Measurements from ENCODE around the gene KCTD7.
"Not testable (repeated sequence)": the region's sequence is repeated elsewhere in the genome, so short reads cannot be mapped to it uniquely, and the experiment has no call there.

Gene KCTD7

DNA sequence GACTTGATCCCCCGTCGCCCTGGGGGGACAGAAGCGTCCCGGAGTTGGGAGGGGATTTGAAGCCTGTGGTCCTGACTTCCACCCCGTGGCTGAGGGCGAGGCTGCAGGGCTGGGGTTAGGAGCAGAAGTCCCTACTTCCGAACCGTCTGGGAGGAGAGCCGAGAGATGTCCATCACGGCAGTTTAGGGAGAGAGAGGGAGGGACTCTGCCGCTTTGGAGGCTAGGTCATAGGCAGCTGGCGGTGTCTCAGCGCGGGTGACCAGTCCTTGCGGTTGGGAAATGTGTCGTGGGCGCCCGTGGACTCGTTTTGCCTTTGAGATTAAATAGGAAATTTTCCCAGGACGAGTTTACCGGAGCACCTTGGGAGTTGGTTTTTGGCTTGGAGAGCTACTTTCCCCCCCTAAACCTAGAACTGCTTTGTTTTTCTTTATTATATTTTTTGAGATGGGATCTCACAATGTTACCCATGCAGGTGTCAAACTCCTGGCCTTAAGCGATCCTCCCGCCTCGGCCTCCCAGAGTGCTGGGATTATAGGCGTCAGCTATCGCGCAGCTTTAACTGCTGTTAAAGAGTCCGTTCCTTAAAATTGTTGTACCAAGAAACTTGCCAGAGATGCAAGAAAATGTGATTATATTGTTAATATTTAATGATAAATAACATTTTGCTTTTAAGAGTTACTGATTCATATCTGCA is 26.6 kb downstream of the KCTD7 start:
- not testable (repeated sequence) for DNase-seq

GRCh38 chr7:66655826-66656485 is 27.3 kb downstream of the KCTD7 start:
- not testable (repeated sequence) for DNase-seq

GRCh38 chr7:66657798-66658197 is 29.1 kb downstream of the KCTD7 start:
- no peak for DNase-seq

DNA sequence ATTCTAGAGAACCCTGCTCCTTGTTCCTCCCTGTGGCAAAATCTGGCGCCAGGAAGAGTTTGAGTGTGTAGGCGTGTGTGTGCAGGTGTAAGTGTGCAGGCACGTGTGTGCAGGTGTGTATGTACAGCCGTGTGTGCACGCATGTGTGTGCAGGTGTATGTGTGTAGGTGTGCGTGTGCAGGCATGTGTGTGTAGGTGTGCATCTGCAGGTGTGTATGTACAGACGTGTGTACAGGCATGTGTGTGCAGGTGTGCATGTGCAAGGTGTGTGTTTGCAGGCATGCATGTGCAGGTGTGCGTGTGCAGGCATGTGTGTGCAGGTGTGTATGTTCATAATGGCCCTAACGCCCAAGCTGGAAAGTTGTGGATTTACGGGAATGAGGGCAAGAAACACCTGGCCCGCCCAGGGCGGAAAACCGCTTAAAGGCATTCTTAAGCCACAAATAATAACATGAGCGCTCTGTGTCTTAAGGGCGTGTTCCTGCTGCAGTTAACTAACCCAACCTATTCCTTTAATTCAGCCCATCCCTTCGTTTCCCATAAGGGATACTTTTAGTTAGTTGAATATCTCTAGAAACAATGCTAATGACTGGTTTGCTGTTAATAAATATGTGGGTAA is 34.1 kb downstream of the KCTD7 start:
- no peak for DNase-seq

DNA sequence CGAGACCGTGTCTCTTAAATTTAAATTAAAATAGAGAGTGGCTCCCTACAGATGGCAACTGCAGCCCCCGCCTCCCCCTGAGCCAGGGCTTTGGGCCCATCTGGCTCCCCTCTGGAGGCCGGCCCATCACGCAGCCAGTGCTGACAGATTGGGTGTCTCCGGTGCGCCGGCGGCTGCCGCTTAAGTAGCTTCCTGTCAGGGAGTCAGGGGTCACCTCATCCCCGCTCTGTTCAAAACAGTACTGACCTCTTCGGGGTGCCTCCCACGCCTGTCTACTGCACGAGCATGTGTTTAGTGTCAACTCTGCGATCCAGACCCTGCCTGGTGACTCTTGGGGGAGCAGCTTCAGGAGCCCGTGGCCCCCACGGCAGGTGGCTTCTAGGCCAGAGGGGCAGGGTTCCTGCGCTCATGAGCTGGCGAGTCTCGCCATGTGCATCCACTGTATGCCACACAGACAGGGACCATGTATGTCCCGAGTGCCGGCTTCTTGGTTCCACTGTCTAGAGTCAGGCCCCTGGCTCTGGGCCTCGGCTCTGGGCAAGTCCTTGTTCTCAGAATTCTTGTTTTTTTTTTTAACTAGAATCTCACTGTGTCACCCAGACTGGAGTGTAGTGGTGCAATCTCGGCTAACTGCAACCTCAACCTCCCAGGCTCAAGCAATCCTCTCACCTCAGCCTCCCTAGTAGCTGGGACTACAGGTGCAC is 36.1 kb downstream of the KCTD7 start:
- DNase-seq = no peak

DNA sequence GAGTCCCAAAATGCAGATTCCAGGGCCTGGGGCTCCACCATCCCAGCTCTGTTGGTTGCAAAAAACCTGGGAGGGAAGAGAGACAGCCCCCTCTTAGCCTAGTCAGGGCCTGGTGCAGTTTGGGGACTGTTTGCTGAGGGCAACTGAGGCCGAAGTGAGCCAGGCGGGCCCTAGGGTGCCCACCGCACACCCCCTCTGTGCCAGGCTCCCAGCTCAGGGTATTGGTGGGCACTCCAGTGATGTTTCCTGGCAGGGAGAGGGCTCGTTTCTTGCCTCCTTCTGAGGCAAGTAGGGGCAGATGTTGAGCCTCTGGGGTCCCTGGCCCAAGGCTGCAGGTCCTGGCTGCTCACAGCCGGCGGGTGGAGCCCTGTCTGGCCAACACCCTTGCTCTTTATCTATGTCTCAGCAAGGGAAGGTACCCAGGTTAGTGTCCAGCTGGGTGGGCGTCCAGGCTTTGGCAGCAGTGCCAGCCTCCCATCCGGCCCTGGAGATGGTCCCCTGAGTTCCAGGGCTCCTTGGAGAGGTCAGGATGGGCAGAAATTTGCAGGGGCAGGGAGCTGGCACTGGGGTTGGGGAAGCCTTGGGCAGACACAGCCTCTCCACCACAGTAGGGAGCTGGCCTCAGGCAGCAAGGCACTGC is 37.8 kb downstream of the KCTD7 start:
- no peak for DNase-seq

DNA sequence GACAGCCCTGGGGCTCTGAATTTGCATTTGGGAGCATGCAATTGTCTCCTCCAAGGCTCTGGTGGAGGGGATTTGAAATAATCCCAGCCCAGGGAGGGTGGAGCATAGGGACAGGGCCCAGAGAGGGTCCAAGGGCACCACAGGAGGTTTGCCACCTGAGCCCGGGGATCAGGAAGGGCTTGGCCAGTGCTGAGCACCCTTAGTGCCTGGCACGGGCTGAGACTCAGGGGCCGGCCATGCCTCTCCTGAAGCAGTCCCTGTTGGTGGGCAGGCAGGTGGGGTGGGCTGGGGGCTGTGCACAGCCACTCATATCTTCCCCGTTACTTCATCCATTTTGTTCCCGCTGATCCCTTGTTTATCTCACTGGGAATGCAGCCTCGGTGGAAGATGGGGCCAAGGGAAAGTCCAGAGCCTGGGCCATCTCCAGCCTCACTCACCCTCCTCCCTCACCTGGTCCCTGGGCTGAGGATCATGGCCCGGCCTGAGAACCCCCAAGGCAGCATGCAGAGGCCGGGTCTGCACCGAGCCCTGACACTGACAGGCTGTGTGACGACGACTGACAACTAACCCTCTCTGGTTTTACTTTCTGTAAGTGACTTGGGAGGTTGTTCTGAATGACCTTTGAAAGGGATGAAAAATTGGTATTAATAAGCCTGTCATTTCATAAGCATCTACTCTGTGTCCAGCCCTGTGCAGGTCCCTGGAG is 38.5 kb downstream of the KCTD7 start:
- no peak for DNase-seq

DNA sequence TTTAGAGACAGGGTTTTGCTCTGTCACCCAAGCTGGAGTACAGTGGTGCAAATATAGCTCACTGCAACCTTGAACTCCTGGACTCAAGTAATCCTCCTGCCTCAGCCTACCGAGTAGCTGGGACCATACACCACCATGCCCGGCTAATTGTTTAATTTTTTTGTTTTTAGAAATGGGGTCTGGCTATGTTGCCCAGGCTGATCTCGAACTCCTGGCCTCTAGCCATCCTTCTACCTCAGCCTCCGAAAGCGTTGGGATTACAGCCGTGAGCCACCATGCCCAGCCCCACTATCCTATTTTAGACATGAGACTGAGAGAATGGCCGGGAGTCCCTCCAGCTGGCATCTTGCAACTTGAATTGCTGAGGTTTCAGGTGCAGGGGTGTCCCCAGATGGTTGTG is 39.4 kb downstream of the KCTD7 start:
- DNase-seq = no peak

- no peak for DNase-seq
These were observed 40.0 kb downstream of the KCTD7 start for GRCh38 chr7:66668677-66669076.

GRCh38 chr7:66669088-66669487 is 40.4 kb downstream of the KCTD7 start:
- no peak for DNase-seq

- DNase-seq = no peak
These were observed 40.8 kb downstream of the KCTD7 start for GRCh38 chr7:66669496-66669895.

- no peak for DNase-seq
These were observed 42.4 kb downstream of the KCTD7 start for GRCh38 chr7:66671034-66671433.

GRCh38 chr7:66671486-66671885 is 42.8 kb downstream of the KCTD7 start:
- DNase-seq = not testable (repeated sequence)

DNA sequence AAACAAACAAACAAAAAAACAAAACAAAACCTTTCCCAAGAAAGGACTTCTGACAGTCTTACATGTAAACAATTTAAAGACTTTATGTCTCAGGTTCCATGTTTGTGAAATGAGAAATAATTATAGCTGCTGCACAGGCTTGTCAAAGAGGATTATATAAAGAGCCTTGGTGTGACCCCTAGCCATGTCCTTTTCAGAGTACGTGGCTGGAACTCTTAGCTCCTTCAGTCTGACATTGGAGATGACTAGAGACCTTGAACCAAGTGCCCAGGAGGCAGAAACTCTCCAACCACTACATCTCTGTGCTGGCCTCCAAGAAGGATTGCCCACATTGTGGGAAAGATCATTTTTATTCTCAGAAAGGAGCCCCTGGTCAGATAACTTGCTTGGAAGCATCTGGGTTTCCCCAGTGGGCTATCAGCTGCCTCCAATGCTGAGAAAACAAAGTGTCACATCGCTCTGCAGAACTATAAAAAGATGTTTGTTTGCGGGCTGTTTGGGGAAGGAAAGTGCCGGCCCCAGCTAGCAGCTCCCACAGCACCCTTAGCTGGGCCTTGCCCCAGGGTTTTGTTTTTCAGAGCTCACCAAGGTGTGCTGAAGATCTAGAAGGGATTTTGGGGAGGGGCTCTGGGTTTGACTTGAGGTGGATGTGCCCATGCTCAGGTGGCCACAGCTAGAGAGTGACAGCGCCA is 43.9 kb downstream of the KCTD7 start:
- not testable (repeated sequence) for DNase-seq

DNA sequence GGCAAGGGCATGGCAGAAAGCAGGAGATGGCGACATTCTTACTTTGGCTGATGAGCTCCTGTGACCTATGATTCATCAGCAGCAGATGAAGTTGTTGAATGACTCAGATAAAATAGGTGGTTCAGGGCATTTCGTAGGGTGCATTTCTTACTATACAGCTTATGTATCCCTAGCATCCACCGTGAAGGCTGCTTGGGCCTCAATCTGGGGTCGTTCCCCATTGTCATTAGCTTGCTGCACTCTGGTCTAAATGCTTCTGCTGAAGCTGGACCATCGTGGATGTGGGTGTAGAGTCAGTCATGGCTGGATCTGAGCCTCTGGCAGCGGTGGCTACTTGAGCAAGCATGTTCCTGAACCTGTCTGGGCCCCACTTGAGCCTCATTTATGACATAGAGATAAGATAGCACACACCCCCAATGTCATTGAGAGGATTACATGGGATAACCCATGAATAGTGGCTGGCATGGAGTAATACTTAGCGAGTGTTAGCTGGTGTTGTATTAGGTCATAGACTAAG is 44.5 kb downstream of the KCTD7 start:
- not testable (repeated sequence) for DNase-seq

DNA sequence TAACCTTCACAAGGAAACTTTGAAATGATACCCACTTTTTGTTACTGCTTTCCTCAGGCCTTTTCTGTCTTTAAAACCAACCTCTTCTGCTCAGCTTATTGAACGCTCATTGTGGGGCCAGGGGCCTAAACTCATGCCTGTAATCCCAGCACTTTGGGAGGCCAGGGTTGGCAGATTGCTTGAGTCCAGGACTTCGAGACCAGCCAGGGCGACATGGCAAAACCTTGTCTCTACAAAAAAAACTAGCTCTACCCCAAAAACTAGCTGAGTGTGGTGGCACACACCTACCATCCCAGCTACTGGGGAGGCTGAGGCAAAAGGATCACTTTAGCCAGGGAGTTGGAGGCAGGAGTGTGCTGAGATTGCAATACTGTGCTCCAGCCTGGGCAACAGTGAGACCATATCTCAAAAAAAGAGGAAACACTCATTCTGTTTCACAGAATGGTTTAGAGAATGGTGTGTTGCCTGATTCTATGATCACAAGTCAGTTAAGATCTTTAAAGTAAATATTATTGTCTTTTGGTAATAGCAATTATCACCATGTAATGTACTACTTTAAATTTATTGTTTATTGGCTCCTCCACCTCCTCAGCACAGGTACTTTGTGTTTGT is 51.1 kb downstream of the KCTD7 start:
- DNase-seq = no peak

DNA sequence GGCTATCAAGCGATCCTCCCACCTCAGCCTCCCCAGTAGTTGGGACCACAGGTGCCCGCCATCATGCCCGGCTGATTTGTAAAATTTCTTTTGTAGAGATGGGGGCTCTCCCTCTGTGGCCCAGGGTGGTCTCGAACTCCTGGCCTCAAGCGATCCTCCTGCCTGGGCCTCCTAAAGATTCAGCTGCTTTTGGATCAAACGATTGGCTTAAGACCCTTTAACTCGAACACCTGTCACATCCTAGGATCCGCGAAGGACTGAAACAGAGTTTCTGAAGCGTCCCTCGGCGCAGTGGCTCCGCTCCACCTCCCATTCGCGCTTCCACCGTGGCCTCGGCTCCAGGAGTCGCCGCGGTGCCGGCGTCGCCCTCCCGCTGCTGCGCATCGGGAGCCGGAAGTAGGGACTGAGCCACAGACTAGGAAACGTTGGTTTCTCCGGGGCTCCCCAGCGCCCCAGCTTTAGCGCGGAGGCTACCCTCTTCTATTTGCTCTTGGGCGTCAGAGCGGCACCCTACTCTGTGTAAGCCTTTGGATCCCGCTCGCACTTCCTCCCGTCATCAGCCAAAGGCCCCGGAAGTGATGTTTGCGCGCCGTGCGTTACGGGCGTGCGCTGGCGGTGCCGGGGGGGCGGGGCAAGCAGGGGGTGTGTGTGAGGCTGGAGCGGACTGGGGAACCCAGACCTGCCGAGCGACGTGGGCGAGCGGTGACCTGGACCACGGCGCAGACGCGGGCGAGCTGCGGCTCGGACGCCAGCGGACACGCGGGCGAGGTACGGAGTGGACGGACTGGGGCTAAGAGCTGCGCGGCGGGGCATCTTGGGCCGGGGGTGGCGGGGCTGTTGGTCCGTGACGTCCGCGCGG is 53.0 kb downstream of the KCTD7 start:
- peak; percentile 91 for DNase-seq

GRCh38 chr7:66682350-66683093 is 53.8 kb downstream of the KCTD7 start:
- DNase-seq = no peak

DNA sequence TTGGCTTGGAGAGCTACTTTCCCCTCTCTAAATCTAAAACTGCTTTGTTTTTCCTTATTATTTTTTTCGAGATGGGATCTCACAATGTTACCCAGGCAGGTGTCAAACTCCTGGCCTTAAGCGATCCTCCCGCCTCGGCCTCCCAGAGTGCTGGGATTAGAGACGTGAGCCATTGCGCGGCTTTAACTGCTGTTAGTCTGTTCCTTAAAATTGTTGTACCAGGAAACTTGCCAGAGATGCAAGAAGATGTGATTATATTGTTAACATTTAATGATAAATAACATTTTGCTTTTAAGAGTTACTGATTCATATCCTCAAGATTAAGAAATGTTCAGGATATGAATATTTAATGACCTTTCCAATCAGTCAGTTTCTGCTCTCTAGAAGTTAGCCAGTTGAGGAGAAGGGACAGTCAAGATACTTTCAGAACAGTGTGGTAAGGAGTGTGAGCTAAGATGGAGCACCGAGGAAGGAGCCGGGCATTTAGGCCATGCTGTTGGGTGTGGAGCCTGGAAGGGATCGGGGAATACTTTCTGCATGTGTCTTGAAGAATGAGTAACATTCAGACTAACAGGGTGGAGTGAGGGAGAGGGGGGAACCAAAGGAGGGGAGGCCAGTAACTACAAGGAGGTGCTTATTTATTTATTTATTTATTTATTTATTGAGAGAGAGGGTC is 54.6 kb downstream of the KCTD7 start:
- not testable (repeated sequence) for DNase-seq

Measured in DMS153 (cell line).